Daoy (cell line): ENCODE measurements around the gene CHIA. TPM values are rescaled to one million over a fixed set of nuclear protein-coding genes. Genes with fewer than 3 reads are reported as not detected.

ENCODE experiments used
- DNase-seq: peaks from one replicate; pipeline ENCODE4 v3.0.0-alpha.2; 2015; ENCODE audit warnings: low read depth
- total RNA-seq: library from RNA; depleted of rRNA; stranded (reverse); fragments of >200 nt; shearing (Covaris generic); gene quantifications from 2 replicates; pipeline ENCODE4 v1.2.3, GENCODE V29; 2014; rRNA removed

CHIA gene
- total RNA-seq, 1 experiment from 2014 or later: not detected

DNA sequence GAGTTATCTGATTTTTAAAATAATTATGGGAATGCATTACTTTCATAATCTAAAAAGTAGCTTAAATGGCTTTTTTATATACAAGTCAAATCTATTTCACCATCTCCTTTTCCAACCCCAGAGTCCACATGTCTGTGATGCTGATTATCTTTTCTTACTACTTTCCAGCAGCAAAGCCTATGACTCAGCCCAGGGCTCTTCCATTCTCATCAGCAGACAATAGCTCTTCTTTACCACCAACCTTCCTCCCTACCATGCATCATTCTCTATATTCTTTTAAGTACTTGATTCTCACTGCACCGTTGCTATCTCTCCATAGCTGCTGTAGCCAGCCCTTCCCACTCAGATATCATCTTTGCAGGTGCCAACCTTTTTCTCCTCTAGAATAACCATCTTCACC, 75.6 kb downstream of the CHIA start:
- DNase-seq: no peak

DNA sequence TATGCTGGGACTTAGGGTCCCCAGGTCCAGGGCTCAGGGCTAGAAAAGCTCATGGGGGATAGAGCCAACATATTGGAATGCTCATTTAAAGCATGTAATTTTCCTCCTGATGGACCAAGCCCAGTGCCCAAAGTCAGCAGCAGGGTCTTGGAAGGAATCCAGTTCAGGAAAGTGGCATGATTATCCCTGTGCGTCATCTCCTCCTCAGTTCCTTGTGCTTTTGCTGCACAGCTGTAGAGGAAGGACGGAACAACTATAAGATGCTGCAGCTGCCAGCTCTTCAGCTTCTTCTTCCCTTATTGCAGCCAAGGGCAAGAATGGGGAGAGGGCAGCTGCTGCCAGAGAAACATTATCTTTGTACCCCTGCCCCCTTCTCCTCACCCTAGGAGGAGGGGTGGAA, 78.5 kb downstream of the CHIA start:
- peak; percentile 49 for DNase-seq

DNA sequence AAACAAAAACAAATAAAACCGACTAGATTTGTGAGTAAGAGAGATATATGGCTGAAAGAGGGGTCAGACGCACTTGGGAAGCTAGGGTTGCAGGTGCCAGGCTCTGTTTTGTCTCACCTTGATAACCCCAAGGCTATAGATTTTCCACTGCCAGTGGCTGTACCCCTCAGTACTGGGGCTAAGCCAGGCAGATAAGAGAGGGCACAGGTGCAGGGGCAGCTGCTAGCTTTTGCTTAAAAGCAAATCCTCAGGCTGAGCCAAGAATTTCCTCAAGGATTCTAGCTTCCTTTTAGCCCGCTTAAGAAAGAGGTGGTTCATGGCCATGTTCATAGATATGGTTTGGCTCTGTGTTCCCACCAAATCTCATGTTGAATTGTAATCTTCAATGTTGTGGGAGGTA, 79.0 kb downstream of the CHIA start:
- no peak for DNase-seq

Other genes starting within 250 kb of the CHIA start
- gene DRAM2, start 150.8 kb upstream of the CHIA start, total RNA-seq: 36.7 and 49.8 TPM in 2 replicates
- gene CEPT1, start 150.6 kb upstream of the CHIA start, total RNA-seq: 36.5 and 36.7 TPM in 2 replicates
- 5.7 and 11.0 TPM in 2 replicates for gene DENND2D, start 90.2 kb upstream of the CHIA start, total RNA-seq
- 0.29 TPM in 1 of 2 replicates, not detected in the other for gene CHI3L2, start 63.1 kb upstream of the CHIA start, total RNA-seq
- gene OVGP1, start 136.9 kb downstream of the CHIA start, total RNA-seq: 1.5 and 2.0 TPM in 2 replicates
- 145 and 169 TPM in 2 replicates for gene WDR77, start 158.4 kb downstream of the CHIA start, total RNA-seq
- gene ATP5PB, start 158.6 kb downstream of the CHIA start, total RNA-seq: 722 and 890 TPM in 2 replicates
- 0.11 TPM in 1 of 2 replicates, not detected in the other for gene C1orf162, start 183.1 kb downstream of the CHIA start, total RNA-seq
- not detected in 2 replicates for gene ADORA3, start 212.8 kb downstream of the CHIA start, total RNA-seq
- not detected in 2 replicates for gene TMIGD3, start 212.8 kb downstream of the CHIA start, total RNA-seq